Measurements from ENCODE around the gene ATP2B1.

The ATP2B1 gene

DNA sequence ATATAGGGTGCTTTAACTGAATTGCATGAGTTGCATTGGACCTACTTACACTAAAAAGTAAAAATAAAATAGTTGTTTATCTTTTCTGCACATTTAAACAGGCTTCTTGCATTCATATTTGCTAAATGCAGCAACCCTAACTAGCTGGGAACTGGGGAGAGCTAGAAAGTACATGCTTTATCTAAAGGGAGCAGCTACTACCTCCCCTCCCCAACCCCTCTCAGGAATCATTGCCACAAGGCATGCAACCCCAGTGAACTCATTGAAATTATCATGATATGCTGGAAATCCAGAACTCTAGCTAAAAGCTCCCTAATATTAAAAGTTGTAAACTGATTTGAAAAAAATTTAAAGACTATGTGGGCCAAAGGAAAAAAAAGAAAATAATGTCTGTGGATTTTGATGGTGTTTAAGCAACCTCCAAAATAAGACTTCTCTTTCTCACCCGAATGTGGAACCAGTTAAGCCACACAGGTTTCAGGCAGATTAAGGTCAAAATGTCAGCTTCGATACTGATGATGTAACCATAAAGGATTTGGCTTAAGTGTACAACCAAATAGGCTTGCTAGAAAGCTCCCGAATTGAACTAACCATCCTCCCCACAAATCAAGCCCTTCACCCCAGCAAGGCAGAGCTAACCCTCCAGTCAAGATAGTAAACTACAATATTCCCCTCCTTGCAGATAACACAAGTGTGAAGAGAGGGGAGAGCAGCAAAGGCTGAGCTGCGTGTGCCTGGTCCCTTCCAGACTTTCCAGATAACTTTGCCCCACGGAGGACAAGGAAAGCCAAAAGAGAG is 169.0 kb downstream of the ATP2B1 start:
- no peak for DNase-seq (ENCODE audit: low read depth)

DNA sequence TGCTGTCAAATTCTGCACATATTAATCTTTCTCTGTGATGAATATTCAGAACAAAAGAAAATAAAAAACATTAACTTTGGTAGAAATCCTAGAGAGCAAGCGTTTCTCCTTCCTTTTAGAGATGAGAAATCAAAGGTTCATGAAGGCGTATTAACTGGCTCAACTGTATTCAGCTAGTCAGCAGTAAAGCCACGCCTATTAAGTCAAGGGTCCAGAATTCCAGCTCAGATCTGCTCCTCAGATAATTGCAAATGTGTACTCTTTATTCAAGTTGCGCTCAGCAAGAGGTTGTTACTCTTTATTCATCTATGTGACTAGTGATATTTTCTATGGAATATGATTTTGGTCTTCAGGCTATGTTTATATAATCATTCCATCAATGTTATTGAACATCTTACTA is 169.7 kb downstream of the ATP2B1 start:
- DNase-seq (ENCODE audit: low read depth): no peak

Measured in stimulated activated CD8-positive, alpha-beta memory T cell treated with anti-CD3 and anti-CD28 coated beads, Interleukin-12 subunit alpha, Interleukin-12 subunit beta, amount 100 ng/mL, for 4 hours (primary cell).